Fibroblast of skin of left quadriceps (primary cell): ENCODE results near the gene MPP3.
A peak's percentile ranks its signal among the peaks of the same experiment; 100 is the strongest.

ENCODE experiments used
- DNase-seq, 2 experiments: peaks; one replicate each; pipeline ENCODE4 v3.0.0-alpha.2; 2013; ENCODE audit warnings: low read depth in 2 of 2

Gene MPP3

DNA sequence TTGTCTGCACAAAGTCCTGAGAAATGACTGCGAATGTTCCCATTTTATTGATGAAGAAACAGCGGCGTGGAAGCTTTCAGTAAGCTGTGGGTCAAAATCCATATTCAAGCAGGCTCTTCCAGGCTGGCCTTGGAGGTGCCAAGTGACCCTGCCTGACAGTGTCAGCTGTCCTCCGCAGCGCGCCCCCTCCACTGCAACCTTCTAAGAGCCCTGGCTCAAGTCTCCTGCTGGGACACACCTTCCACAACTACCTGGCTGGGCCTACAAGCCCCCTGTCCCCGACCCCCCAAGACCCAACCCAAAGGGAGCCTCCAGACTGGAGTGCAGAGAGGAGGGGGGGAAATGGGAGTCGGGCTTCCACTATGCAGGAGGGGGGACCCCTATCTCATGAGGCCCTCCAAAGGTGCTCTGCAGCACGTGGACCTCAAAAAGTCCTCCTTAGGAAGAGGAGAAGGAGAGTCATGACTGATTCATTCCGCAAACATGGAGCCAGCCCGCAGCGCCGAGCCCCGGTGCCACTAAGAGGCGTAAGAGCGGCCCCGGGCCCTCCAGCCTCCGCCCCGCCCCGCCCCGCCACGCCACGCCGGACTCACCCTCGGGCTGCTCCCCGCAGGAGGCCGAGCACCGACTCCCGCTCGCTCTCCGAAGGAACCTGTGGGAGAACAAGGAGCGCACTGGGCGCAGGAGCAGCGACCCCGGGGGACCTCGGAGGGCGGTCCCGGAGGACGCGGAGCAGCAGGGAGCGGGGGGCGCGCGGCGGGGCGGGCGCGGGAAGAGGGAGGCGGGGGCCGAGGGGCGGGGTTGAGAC, 574 bp downstream of the MPP3 start:
- DNase-seq = peak in 1 of 2 experiments; percentile 30

GRCh38 chr17:43831633-43832032, 1.3 kb downstream of the MPP3 start:
- DNase-seq = no peak

DNA sequence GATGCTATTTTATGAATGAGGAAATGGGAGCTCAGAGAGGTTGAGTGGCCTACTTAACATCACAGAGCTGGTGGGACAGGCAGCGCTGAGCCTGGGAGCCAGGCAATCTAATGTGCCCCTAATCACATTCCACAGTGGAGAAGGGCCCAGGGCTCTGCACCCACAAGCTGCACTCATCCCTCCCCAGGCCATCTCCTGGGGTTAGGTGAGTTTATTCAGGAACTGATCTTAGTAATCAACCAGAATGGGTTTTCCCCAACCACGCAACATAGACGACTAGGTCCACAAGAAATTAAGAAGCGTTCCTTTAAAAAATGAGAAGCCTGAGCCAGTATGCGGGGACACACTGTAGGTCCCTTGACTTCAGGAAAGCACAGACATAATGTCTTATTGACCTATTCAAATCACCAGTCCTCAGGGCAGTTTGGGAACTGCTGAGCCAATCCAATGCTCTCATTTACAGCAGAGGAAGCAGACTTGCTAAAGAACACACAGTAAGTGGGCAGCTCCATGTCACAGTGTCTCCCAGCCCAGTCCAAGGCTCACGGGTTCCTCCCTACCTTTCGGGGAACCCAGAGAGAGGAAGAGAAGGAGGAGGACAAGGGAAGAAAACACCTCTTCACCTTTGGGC, 2.3 kb downstream of the MPP3 start:
- DNase-seq = no peak

GRCh38 chr17:43829738-43830137, 3.2 kb downstream of the MPP3 start:
- DNase-seq = no peak

GRCh38 chr17:43827596-43827995, 5.3 kb downstream of the MPP3 start:
- DNase-seq = no peak

DNA sequence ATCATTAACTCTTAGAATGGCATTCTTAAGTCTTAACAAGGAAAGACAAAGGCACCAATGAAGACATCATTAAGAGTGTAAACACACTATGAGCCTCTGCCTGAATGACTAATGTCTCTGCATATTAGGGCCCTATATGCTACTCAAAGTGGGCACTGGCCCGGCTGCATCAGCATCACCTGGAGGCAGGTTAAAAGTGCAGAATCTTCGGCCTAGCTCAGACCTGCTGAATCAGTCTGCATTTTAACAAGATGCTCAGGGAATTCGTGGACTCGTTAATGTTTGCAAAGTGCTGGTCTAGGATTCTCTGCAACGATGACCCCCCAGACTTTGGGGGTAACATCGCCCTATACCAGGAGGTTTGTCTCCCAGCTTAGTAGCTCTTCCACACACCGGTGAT, 6.7 kb downstream of the MPP3 start:
- DNase-seq = no peak

GRCh38 chr17:43825567-43825966, 7.4 kb downstream of the MPP3 start:
- DNase-seq = no peak

- DNase-seq = no peak
Measured at GRCh38 chr17:43823350-43824084, 9.4 kb downstream of the MPP3 start.

- no peak for DNase-seq
Measured at GRCh38 chr17:43822570-43823190, 10.3 kb downstream of the MPP3 start.

DNA sequence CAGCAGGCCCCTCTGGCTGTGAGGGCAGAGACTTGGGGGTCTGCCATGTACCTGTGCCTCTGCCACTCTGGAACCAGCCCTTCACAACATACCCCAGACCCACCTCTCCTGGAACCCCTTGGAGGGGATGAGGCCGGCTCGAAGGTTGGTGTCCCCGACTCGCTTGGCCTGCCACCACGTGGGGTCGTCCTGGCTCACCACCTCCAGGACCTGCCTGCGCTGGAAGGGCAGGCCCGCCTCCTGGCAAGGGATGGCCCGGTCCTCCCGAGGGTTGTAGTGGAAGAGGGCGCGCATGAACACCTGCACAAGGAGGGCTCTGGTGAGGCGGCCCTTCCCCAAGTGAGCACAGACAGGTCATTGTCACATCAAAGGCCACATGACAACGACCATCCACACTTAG, 12.2 kb downstream of the MPP3 start:
- no peak for DNase-seq

- DNase-seq = no peak
Measured at GRCh38 chr17:43818966-43819365, 14.0 kb downstream of the MPP3 start.

DNA sequence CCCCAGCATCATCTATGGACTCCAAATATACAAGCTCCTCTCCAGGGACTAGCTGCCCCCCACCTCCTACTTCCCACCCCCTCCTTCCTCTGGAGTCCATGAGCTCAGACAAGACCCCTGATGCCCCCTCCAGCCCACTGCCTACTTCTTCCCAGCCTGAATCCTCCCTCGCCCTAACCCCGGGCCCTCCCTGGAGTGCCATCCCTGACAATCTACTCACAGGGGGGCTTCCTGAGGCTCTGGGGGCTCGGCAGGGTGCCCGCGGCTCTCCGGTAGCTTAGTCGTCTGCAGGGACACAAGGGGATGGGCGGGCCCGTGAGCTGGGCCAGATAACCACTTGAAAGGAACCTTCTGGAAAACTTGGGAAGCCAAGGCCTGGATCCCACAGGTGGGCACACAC, 15.1 kb downstream of the MPP3 start:
- no peak for DNase-seq

DNA sequence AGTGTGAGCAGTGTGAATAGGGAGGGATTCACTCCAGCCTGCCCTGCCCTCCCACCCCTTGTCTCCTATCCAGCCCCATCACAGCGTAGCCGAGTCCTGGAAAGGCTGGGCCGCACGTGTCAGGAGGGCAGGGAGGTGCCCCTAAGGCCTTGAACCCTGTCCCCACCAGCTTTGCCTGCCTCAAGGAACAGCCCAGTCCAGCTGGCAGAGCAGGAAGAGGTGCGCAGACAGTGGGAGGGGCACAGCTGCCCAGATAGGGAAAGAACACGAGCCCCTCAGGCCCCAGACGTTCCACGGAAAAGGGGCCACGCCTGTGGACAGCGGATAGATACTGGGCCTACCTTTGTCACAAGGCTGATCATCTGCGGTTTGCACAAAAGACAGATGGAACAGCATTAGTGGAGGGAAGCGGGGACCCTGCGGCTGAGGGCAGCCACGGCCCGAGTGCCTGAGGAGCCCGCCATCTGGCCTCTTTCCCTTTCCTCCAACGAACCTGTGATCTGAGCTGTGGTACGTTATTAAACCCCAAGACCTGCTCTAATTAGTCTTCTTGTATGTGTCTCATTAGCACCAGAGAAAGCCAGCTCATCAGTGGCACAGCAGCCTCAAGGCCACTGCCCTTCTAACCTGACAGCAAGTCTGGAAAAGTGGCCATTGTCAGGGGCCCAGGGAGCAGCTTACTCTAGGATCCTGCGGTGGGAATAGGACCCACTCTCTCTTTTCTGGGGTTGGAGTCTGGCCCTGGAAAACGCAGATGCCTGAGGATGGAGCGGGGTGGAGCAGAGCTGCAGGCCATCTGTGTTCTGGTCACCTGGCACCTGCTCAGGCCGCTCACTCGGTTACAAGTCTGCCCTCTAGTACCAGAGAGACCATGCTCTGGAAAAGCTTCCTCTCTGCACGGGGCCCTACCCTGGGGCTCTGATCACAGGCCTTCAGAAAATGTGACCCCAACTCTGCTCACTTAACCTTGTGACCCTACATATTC, 16.3 kb downstream of the MPP3 start:
- no peak for DNase-seq

GRCh38 chr17:43814714-43815113, 18.2 kb downstream of the MPP3 start:
- DNase-seq = peak; percentile 40 to 44

GRCh38 chr17:43814026-43814425, 18.9 kb downstream of the MPP3 start:
- DNase-seq = no peak

DNA sequence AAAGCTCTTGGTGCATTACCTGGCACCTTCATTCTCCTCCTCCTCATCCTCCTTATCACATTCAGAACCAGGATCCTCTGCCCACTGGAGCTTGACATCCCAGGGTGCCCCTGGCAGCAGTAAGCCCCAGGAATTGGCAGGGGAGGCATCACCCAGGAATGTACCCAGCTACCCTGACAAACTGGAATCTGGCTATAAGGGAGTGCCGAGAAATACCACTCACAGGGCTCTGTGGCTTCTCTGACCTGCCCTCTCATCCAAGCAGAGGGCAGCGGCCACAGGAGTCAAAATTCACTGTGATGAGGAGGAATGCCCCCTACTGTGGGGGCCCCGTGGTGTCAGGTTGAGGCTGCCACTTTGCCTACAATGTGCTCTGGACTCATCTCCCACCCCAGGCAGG, 19.6 kb downstream of the MPP3 start:
- DNase-seq = no peak

- no peak for DNase-seq
Measured at GRCh38 chr17:43812396-43813265, 20.3 kb downstream of the MPP3 start.

- DNase-seq = no peak
Measured at GRCh38 chr17:43810823-43811222, 22.1 kb downstream of the MPP3 start.

- no peak for DNase-seq
Measured at GRCh38 chr17:43810226-43810715, 22.7 kb downstream of the MPP3 start.

GRCh38 chr17:43809121-43809520, 23.8 kb downstream of the MPP3 start:
- DNase-seq = no peak
